DOHH2 (cell line): ENCODE data around the gene N4BP2.

ENCODE experiments used
- CTCF ChIP-seq: fragments of 200-600 bp; sonication (generic); IDR thresholded peaks from one replicate; pipeline ENCODE4 v1.5.1; 2014; ENCODE audit warnings: antibody characterized with exemption, mild to moderate bottlenecking, low read depth, low read length; ENCODE audit not compliant: poor library complexity, severe bottlenecking
- EZH2phosphoT487 ChIP-seq: fragments of 200-600 bp; sonication (generic); IDR thresholded peaks from 2 replicates; pipeline ENCODE4 v1.6.1; 2017; ENCODE audit warnings: borderline replicate concordance, mild to moderate bottlenecking, antibody characterized with exemption, low read length, moderate library complexity, mixed read lengths

- TF ChIP-seq CTCF (no peak), EZH2phosphoT487 (no peak)
These were observed 62.2 kb downstream of the N4BP2 start for GRCh38 chr4:40118861-40119260.
